ENCODE data around the gene LUC7L2.

DNA sequence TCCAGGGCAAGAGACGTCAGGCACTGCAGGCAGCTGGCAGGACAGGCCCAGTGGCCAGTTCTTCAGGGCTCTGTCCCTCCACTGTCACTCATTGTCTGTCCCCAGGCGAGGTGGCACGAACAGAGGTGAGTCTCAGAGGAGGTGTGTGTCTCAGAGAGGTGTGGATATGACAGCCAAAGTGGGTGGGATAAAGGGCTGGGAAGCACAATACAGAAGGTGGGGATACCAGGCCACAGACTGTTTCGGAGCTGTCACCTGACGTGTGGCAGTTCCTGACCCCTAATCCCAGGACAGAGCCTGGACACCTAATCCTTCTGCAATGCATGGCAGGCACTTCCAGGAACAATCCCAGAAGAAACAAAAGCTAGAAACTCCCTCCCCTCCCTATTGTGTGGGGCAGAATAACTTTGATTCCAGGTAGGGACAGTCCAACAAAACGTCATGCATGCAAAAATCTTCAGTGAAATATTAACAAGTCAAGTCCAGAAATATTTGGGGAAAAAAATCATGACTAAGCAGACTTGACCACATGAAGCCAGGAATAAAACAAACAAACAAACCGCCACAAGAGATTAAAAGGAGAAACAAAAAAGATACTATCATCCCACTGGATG lies 112.2 kb downstream of the LUC7L2 start:
- TF ChIP-seq, protein P1, sequence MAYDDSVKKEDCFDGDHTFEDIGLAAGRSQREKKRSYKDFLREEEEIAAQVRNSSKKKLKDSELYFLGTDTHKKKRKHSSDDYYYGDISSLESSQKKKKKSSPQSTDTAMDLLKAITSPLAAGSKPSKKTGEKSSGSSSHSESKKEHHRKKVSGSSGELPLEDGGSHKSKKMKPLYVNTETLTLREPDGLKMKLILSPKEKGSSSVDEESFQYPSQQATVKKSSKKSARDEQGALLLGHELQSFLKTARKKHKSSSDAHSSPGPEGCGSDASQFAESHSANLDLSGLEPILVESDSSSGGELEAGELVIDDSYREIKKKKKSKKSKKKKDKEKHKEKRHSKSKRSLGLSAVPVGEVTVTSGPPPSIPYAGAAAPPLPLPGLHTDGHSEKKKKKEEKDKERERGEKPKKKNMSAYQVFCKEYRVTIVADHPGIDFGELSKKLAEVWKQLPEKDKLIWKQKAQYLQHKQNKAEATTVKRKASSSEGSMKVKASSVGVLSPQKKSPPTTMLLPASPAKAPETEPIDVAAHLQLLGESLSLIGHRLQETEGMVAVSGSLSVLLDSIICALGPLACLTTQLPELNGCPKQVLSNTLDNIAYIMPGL (CRISPR knock-in tag; IDR thresholded peaks at IDR 0.05), result no peak
- TF ChIP-seq CTCF (IDR thresholded peaks at IDR 0.05), result no peak
